ENCODE results near the gene PRKCA.

The PRKCA gene

DNA sequence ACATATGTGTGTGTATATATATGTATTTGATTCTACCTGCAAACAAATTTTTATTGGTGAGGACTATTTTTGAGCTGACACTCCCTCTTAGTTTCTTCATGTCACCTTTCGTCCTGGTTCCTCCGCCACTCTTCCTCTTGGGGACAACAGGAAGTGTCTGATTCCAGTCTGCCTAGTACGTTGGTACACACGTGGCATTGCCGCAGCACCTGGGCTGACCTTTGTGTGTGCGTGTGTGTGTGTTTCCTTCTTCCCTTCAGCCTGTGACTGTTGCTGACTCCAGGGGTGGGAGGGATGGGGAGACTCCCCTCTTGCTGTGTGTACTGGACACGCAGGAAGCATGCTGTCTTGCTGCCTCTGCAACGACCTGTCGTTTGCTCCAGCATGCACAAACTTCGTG, 503.2 kb downstream of the PRKCA start:
- TF ChIP-seq CTCF (IDR thresholded peaks at IDR 0.05) = no peak
- Histone ChIP-seq H3K4me3 (no peak overlapping the region), H3K36me3 (peaks cover 0 to 7% (median 3%) of the 10 kb centered on the region in 3 donors), H3K27ac (no peak overlapping the region), H3K27me3 (no peaks in the 10 kb centered on the region), H3K9me3 (no peaks in the 10 kb centered on the region), H3K4me1 (no peaks in the 10 kb centered on the region)
- intact Hi-C loops (cut with DNase I; ENCODE audit: low total_unique reads) = loop anchor here (5.0 kb wide), 1 partner anchor 52 kb away; no protein-coding TSS in a partner anchor
- no peak for DNase-seq

DNA sequence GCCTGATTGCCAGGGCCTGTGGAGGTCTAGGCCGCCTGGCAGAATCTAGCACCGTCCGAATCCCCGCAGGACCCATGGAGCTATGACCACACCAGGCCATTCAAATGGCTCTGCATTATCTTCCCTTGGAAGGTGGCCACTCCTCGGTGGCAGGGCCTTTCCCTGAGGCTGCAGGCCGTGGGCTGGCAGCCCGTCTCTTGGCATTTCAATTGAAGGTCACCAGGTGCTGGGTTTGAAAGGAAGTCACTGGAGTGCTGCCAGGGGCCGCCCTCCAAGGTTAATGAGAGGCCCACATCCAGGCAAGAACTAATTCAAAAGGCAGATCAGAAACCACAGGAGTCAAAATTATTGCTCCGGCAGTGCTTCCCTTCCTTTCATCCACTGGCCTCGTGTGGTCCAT, 504.8 kb downstream of the PRKCA start:
- no peak overlapping the region for H3K27ac ChIP-seq
- intact Hi-C loops (cut with DNase I; ENCODE audit: low total_unique reads) = loop anchor here (5.0 kb wide), 1 partner anchor 50 kb away; no protein-coding TSS in a partner anchor
- no peak for DNase-seq

GRCh38 chr17:66809408-66809807, 507.0 kb downstream of the PRKCA start:
- H3K4me3 ChIP-seq = no peak overlapping the region
- no peak overlapping the region for H3K27ac ChIP-seq
- no peak for TF ChIP-seq CTCF (IDR thresholded peaks at IDR 0.05)
- H3K27me3 ChIP-seq = no peaks in the 10 kb centered on the region
- H3K4me1 ChIP-seq = no peaks in the 10 kb centered on the region
- DNase-seq = no peak
- H3K9me3 ChIP-seq = no peaks in the 10 kb centered on the region
- intact Hi-C loops (cut with DNase I; ENCODE audit: low total_unique reads) = loop anchor here (5.0 kb wide), 1 partner anchor 48 kb away; no protein-coding TSS in a partner anchor
- no peaks in the 10 kb centered on the region for H3K36me3 ChIP-seq

More for the DNA sequence above, 504.8 kb downstream of the PRKCA start:
- no peak for TF ChIP-seq CTCF (IDR thresholded peaks at IDR 0.05)
- Histone ChIP-seq H3K4me1 (no peaks in the 10 kb centered on the region), H3K36me3 (peaks cover 0 to 7% (median 0%) of the 10 kb centered on the region in 3 donors), H3K4me3 (no peak overlapping the region), H3K27me3 (no peaks in the 10 kb centered on the region), H3K9me3 (no peaks in the 10 kb centered on the region)

GRCh38 chr17:66810951-66811682, 508.7 kb downstream of the PRKCA start:
- DNase-seq = no peak
- no peak overlapping the region for H3K4me3 ChIP-seq
- no peak overlapping the region for H3K27ac ChIP-seq
- no peaks in the 10 kb centered on the region for H3K36me3 ChIP-seq
- no peaks in the 10 kb centered on the region for H3K27me3 ChIP-seq
- intact Hi-C loops (cut with DNase I; ENCODE audit: low total_unique reads) = no loop called here
- no peak for TF ChIP-seq CTCF (IDR thresholded peaks at IDR 0.05)
- H3K4me1 ChIP-seq = no peaks in the 10 kb centered on the region
- H3K9me3 ChIP-seq = no peaks in the 10 kb centered on the region

DNA sequence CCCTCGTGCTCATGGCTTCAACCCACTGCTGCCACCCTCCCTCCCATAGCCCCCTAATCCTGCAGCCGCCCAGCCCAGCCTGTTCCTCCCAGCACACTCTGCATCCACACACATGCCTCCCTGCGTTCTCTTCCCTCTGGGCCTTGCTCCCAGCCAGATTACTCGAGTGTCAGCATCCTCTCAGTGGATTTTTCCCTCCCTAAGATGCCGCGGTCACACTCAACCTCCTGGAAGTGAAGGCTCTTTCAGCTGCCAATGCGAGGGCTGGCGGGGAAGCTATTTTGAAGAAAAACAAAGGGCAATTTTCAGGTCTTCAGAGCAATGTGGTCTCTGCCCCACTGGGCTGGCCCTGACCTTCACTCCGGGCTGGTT, 509.3 kb downstream of the PRKCA start:
- DNase-seq = no peak
- intact Hi-C loops (cut with DNase I; ENCODE audit: low total_unique reads) = no loop called here
- no peak for TF ChIP-seq CTCF (IDR thresholded peaks at IDR 0.05)
- no peaks in the 10 kb centered on the region for H3K4me1 ChIP-seq
- H3K4me3 ChIP-seq = no peak overlapping the region
- no peaks in the 10 kb centered on the region for H3K27me3 ChIP-seq
- H3K27ac ChIP-seq = no peak overlapping the region
- H3K9me3 ChIP-seq = no peaks in the 10 kb centered on the region
- H3K36me3 ChIP-seq = no peaks in the 10 kb centered on the region

Data from tibial artery (tissue), 4 donors.